HepG2 (cell line): ENCODE measurements around the gene RBL1. TPM values are rescaled to one million over a fixed set of nuclear protein-coding genes. Genes with fewer than 3 reads are reported as not detected.

Source experiments
- ATAC-seq: fragments of 200-7000 bp; cut with Tn5 transposase; 3 replicates; pipeline ENCODE4 v1.9.1; 2020; ENCODE audit warnings: mild to moderate bottlenecking, moderate library complexity
- BruUV-seq: library from RNA; stranded (reverse); fragments of 400-500 nt; replicated peaks from 2 replicates; lab custom pipeline; 2021; lab: Mats Ljungman, UMichigan
- CTCF ChIA-PET: fragments of 300-600 bp; formaldehyde crosslinking; extraction: SDS; loops from one replicate; lab custom pipeline; 2021; ENCODE audit warnings: low total read pairs, inconsistent platforms, low intra/inter-chr PET ratio; lab: Yijun Ruan, JAX
- POLR2A ChIA-PET: fragments of 350-600 bp; sonication (Branson Sonifier 250); formaldehyde crosslinking; loops from one replicate; lab custom pipeline; 2020; ENCODE audit warnings: antibody characterized with exemption, inconsistent platforms; lab: Yijun Ruan, JAX
- DNase-seq: peaks from one replicate; pipeline ENCODE4 v3.0.0-alpha.2; 2015; ENCODE audit warnings: low spot score
- FAIRE-seq: peaks from 3 replicates; lab custom pipeline; 2011; peaks lifted over from hg19 to GRCh38; lab: Jason Lieb, UNC
- H2AFZ ChIP-seq: one replicate; pipeline ENCODE4 v1.6.1; 2011; ENCODE audit warnings: low read length, inconsistent platforms
- H3K27ac ChIP-seq: fragments of 300-600 bp; 3 replicates; pipeline ENCODE4 v1.8.0; 2011; ENCODE audit warnings: mixed run types, mild to moderate bottlenecking, mixed read lengths, low read length, inconsistent platforms; ENCODE audit not compliant: insufficient read depth; ENCODE audit errors: extremely low read length
- H3K27me3 ChIP-seq, 2 experiments: fragments of 200-600 bp in 1 of 2; 2 replicates in 1 of 2; 3 replicates in 1 of 2; pipeline versions ENCODE4 v1.6.0 to v1.8.0; 2011; ENCODE audit warnings: low read length in 2 of 2, mild to moderate bottlenecking in 2 of 2, moderate library complexity in 2 of 2, inconsistent platforms in 1 of 2; ENCODE audit not compliant: insufficient read depth in 2 of 2, control insufficient read depth in 1 of 2
- H3K36me3 ChIP-seq, 2 experiments: fragments of 200-600 bp in 1 of 2; replicated peaks in 1 of 2; 2 replicates in 1 of 2; 3 replicates in 1 of 2; pipeline versions ENCODE4 v1.5.1 to v1.8.0; 2011; ENCODE audit warnings: low read length in 2 of 2, inconsistent platforms in 1 of 2; ENCODE audit not compliant: insufficient read depth in 2 of 2, control insufficient read depth in 1 of 2
- H3K4me1 ChIP-seq: 2 replicates; pipeline ENCODE4 v1.5.1; 2012; ENCODE audit warnings: low read length, inconsistent platforms; ENCODE audit not compliant: insufficient read depth
- H3K4me2 ChIP-seq: 2 replicates; pipeline ENCODE4 v1.6.0; 2011; ENCODE audit warnings: low read depth, low read length, inconsistent platforms
- H3K4me3 ChIP-seq, 3 experiments: fragments of 200-600 bp in 1 of 3; sonication (generic), shearing (Covaris generic) in 1 of 3; replicated peaks in 1 of 3; 2 replicates each; pipeline ENCODE4 v1.5.1; 2011 to 2016; ENCODE audit warnings: low read length in 3 of 3, inconsistent platforms in 2 of 3, low read depth in 2 of 3, mild to moderate bottlenecking in 2 of 3, control low read depth in 1 of 3, mixed read lengths in 1 of 3; ENCODE audit not compliant: insufficient read depth in 1 of 3
- H3K79me2 ChIP-seq: one replicate; pipeline ENCODE4 v1.6.1; 2011; ENCODE audit warnings: low read length, inconsistent platforms; ENCODE audit not compliant: insufficient read depth
- H3K9ac ChIP-seq: 2 replicates; pipeline ENCODE4 v1.6.0; 2011; ENCODE audit warnings: mild to moderate bottlenecking, low read depth, low read length, inconsistent platforms; ENCODE audit not compliant: insufficient read depth
- H3K9me3 ChIP-seq: 2 replicates; pipeline ENCODE4 v1.5.1; 2012; ENCODE audit warnings: mild to moderate bottlenecking, low read length
- H4K20me1 ChIP-seq: 2 replicates; pipeline ENCODE4 v1.6.0; 2011; ENCODE audit warnings: inconsistent platforms, mild to moderate bottlenecking, low read length, moderate library complexity; ENCODE audit not compliant: insufficient read depth
- ARID5B ChIP-seq: IDR thresholded peaks from 2 replicates; pipeline ENCODE4 v1.4.0; 2020; ENCODE audit warnings: mild to moderate bottlenecking, missing genetic modification reagents
- EHMT2 ChIP-seq: fragments of 200-600 bp; sonication (generic); IDR thresholded peaks from 2 replicates; pipeline ENCODE4 v1.7.0; 2017; ENCODE audit warnings: antibody characterized with exemption, low read depth, low read length, borderline replicate concordance
- MXI1 ChIP-seq: IDR thresholded peaks from 3 replicates; pipeline ENCODE4 v1.6.1; 2012; ENCODE audit warnings: low read depth, low read length, inconsistent platforms, borderline replicate concordance
- PBX2 ChIP-seq: IDR thresholded peaks from 2 replicates; pipeline ENCODE4 v1.6.1; 2016; ENCODE audit warnings: control low read depth
- RFX1 ChIP-seq: fragments of 450-650 bp; IDR thresholded peaks from 2 replicates; pipeline ENCODE4 v1.6.1; 2017
- TCF7L2 ChIP-seq: IDR thresholded peaks from 2 replicates; pipeline ENCODE4 v1.6.1; 2011; ENCODE audit warnings: mild to moderate bottlenecking, low read depth, low read length, moderate library complexity
- ZBTB4 ChIP-seq: sonication (generic); formaldehyde crosslinking; IDR thresholded peaks from 2 replicates; pipeline ENCODE4 v1.4.0; 2020; ENCODE audit warnings: missing genetic modification reagents, mild to moderate bottlenecking, borderline replicate concordance
- ZNF18 ChIP-seq: sonication (generic); formaldehyde crosslinking; IDR thresholded peaks from 2 replicates; pipeline ENCODE4 v1.8.0; 2022; ENCODE audit warnings: mild to moderate bottlenecking, missing genetic modification reagents; ENCODE audit not compliant: insufficient replicate concordance
- ZNF839 ChIP-seq: sonication (generic); formaldehyde crosslinking; IDR thresholded peaks from 2 replicates; pipeline ENCODE4 v1.4.0; 2020; ENCODE audit warnings: missing genetic modification reagents, mild to moderate bottlenecking, borderline replicate concordance
- WGBS: methylation state at CpG from one replicate; pipeline ENCODE4 v1.1.6; 2017; ENCODE audit warnings: low lambda C conversion rate; 5-methylcytosine and 5-hydroxymethylcytosine counted together
- in situ Hi-C: cut with HindIII; loops from 2 replicates; pipeline ENCODE4 v1.10.0; 2017; ENCODE audit warnings: low pct_unique_long_range_greater_than_20kb; ENCODE audit not compliant: extremely low pct_ligation_motif_present
- intact Hi-C: fragments of 100-400 bp; cut with micrococcal nuclease; formaldehyde crosslinking; loops from one replicate; pipeline ENCODE4 v1.10.0; 2022; ENCODE audit not compliant: unreplicated experiment
- polyA plus RNA-seq, 8 experiments: library from polyadenylated mRNA; depleted of rRNA in 3 of 8; stranded (reverse) in 7 of 8; unstranded in 1 of 8; fragments of >200 nt; fragmentation: Illumina TruSeq in 4 of 8; extraction: Trizol in 4 of 8; gene quantifications; 2 replicates each; pipeline versions ENCODE4 v1.2.1 to v1.2.3, GENCODE V29; 2011 to 2016; ENCODE audit warnings: low read depth in 4 of 8, missing spikeins in 1 of 8, mixed read lengths in 1 of 8; ENCODE audit not compliant: insufficient read depth in 1 of 8
- total RNA-seq, 5 experiments: library from RNA; depleted of rRNA; stranded (reverse); fragments of >200 nt; fragmentation: Illumina TruSeq; extraction: Trizol; gene quantifications; 2 replicates each; pipeline ENCODE4 v1.2.3, GENCODE V29; 2016; ENCODE audit warnings: low read depth in 1 of 5

RBL1 gene
- total and polyA plus RNA-seq, 2 of the 13 experiments (the other 11 are each of a cell fraction or from before 2014, with no cell fraction given) = 6.0 to 27.5 TPM

- no peak for TF ChIP-seq ZBTB4 (CRISPR knock-in tag)
- no peak for TF ChIP-seq ZNF839 (CRISPR knock-in tag)
These were observed 14.0 kb downstream of the RBL1 start (continued) for GRCh38 chr20:37081717-37082289.

- H3K36me3 ChIP-seq = peaks cover 13 to 41% of the 10 kb centered on the region in 2 experiments
- H3K4me2 ChIP-seq = no peak overlapping the region
- FAIRE-seq (no peak), ATAC-seq (no peak), DNase-seq (no peak)
- WGBS = 97% methylated on average over 8 of the region's 8 CpGs
- no peaks in the 10 kb centered on the region for H3K9me3 ChIP-seq
- H3K27ac ChIP-seq = no peak overlapping the region
- no peaks in the 10 kb centered on the region for H3K27me3 ChIP-seq
- no peaks in the 10 kb centered on the region for H3K4me1 ChIP-seq
- H3K79me2 ChIP-seq = peaks cover 22% of the 10 kb centered on the region
- TF ChIP-seq EHMT2 = no peak
- no peak for TF ChIP-seq PBX2 (CRISPR knock-in tag)
- no peak for TF ChIP-seq MXI1
- TF ChIP-seq TCF7L2 = no peak
- TF ChIP-seq RFX1 = no peak
- no peak for TF ChIP-seq ARID5B (CRISPR knock-in tag)
- no peak for TF ChIP-seq ZNF18 (CRISPR knock-in tag)
- no peaks in the 10 kb centered on the region for H4K20me1 ChIP-seq
- BruUV-seq = TSS peak; percentile 11
- in situ Hi-C loops (no loop called here), intact Hi-C loops (no loop called here)
- no peak overlapping the region for H3K9ac ChIP-seq
- ChIA-PET POLR2A (interaction anchor here (1.2 to 1.5 kb wide), 2 partner anchors 19 to 102 kb away, joined by 3 to 4 read pairs; partner anchors contain the start of genes MROH8, RBL1 and RPN2), CTCF (no interaction called here)
- no peak overlapping the region for H2AFZ ChIP-seq
- no peak overlapping the region for H3K4me3 ChIP-seq
These were observed 18.8 kb downstream of the RBL1 start for GRCh38 chr20:37077009-37077408.
